ENCODE measurements around the gene CNTNAP2. TPM values are rescaled to one million over a fixed set of nuclear protein-coding genes. Genes with fewer than 3 reads are reported as not detected.
A peak's percentile ranks its signal among the peaks of the same experiment; 100 is the strongest.

CNTNAP2 gene
- total and polyA plus RNA-seq, 2 donors, result 5.1 to 10.3 TPM

- WGBS, result 66% methylated on average over 6 of the region's 6 CpGs
- no peak for DNase-seq (ENCODE audit: low read depth in 6 of 9, low spot score in 9 of 9)
- H3K9me3 ChIP-seq (ENCODE audit: control insufficient read depth in 2 of 2, insufficient read depth in 1 of 2, low read length in 1 of 2), result no peaks in the 10 kb centered on the region
Measured at GRCh38 chr7:147759327-147759943, 1642.8 kb downstream of the CNTNAP2 start.

GRCh38 chr7:147765301-147765700 is 1648.7 kb downstream of the CNTNAP2 start:
- no peak for DNase-seq (ENCODE audit: low read depth in 6 of 9, low spot score in 9 of 9)
- H3K9me3 ChIP-seq (ENCODE audit: control insufficient read depth in 2 of 2, insufficient read depth in 1 of 2, low read length in 1 of 2), result no peaks in the 10 kb centered on the region

More at GRCh38 chr7:147759327-147759943, 1642.8 kb downstream of the CNTNAP2 start:
- Histone ChIP-seq H3K27me3 (ENCODE audit: control insufficient read depth in 2 of 2, insufficient read depth in 1 of 2, low read length in 1 of 2) (no peaks in the 10 kb centered on the region), H3K4me3 (ENCODE audit: low read length in 2 of 2) (no peak overlapping the region), H3K36me3 (ENCODE audit: control insufficient read depth in 2 of 2, insufficient read depth in 2 of 2, low read length in 1 of 2) (no peaks in the 10 kb centered on the region), H3K27ac (ENCODE audit: low read depth in 1 of 2, low read length in 1 of 2) (no peak overlapping the region), H3K4me1 (ENCODE audit: control insufficient read depth in 2 of 2, insufficient read depth in 2 of 2, low read length in 2 of 2) (no peaks in the 10 kb centered on the region)

GRCh38 chr7:147771344-147771743 is 1654.7 kb downstream of the CNTNAP2 start:
- Histone ChIP-seq H3K27ac (ENCODE audit: low read depth in 1 of 2, low read length in 1 of 2) (no peak overlapping the region), H3K9me3 (ENCODE audit: control insufficient read depth in 2 of 2, insufficient read depth in 1 of 2, low read length in 1 of 2) (no peaks in the 10 kb centered on the region), H3K4me1 (ENCODE audit: control insufficient read depth in 2 of 2, insufficient read depth in 2 of 2, low read length in 2 of 2) (no peaks in the 10 kb centered on the region), H3K4me3 (ENCODE audit: low read length in 2 of 2) (no peak overlapping the region), H3K36me3 (ENCODE audit: control insufficient read depth in 2 of 2, insufficient read depth in 2 of 2, low read length in 1 of 2) (no peaks in the 10 kb centered on the region), H3K27me3 (ENCODE audit: control insufficient read depth in 2 of 2, insufficient read depth in 1 of 2, low read length in 1 of 2) (no peaks in the 10 kb centered on the region)
- 60% methylated on average over 3 of the region's 3 CpGs for WGBS
- peak in 3 of 9 donors; percentile 1 to 31 (median 2) for DNase-seq (ENCODE audit: low read depth in 6 of 9, low spot score in 9 of 9)

More at GRCh38 chr7:147765301-147765700, 1648.7 kb downstream of the CNTNAP2 start:
- Histone ChIP-seq H3K36me3 (ENCODE audit: control insufficient read depth in 2 of 2, insufficient read depth in 2 of 2, low read length in 1 of 2) (no peaks in the 10 kb centered on the region), H3K4me3 (ENCODE audit: low read length in 2 of 2) (no peak overlapping the region), H3K27me3 (ENCODE audit: control insufficient read depth in 2 of 2, insufficient read depth in 1 of 2, low read length in 1 of 2) (no peaks in the 10 kb centered on the region), H3K27ac (ENCODE audit: low read depth in 1 of 2, low read length in 1 of 2) (no peak overlapping the region), H3K4me1 (ENCODE audit: control insufficient read depth in 2 of 2, insufficient read depth in 2 of 2, low read length in 2 of 2) (no peaks in the 10 kb centered on the region)
- 98% methylated on average over 4 of the region's 4 CpGs for WGBS

GRCh38 chr7:147774461-147774860 is 1657.9 kb downstream of the CNTNAP2 start:
- Histone ChIP-seq H3K27me3 (ENCODE audit: control insufficient read depth in 2 of 2, insufficient read depth in 1 of 2, low read length in 1 of 2) (no peaks in the 10 kb centered on the region), H3K36me3 (ENCODE audit: control insufficient read depth in 2 of 2, insufficient read depth in 2 of 2, low read length in 1 of 2) (no peaks in the 10 kb centered on the region), H3K4me1 (ENCODE audit: control insufficient read depth in 2 of 2, insufficient read depth in 2 of 2, low read length in 2 of 2) (no peaks in the 10 kb centered on the region), H3K4me3 (ENCODE audit: low read length in 2 of 2) (no peak overlapping the region), H3K9me3 (ENCODE audit: control insufficient read depth in 2 of 2, insufficient read depth in 1 of 2, low read length in 1 of 2) (no peaks in the 10 kb centered on the region), H3K27ac (ENCODE audit: low read depth in 1 of 2, low read length in 1 of 2) (no peak overlapping the region)
- WGBS, result 97% methylated on average over 2 of the region's 2 CpGs
- DNase-seq (ENCODE audit: low read depth in 6 of 9, low spot score in 9 of 9), result no peak

GRCh38 chr7:147775516-147776284 is 1659.1 kb downstream of the CNTNAP2 start:
- WGBS, result 76% methylated on average over 1 of the region's 1 CpG
- H3K36me3 ChIP-seq (ENCODE audit: control insufficient read depth in 2 of 2, insufficient read depth in 2 of 2, low read length in 1 of 2), result no peaks in the 10 kb centered on the region
- H3K4me1 ChIP-seq (ENCODE audit: control insufficient read depth in 2 of 2, insufficient read depth in 2 of 2, low read length in 2 of 2), result no peaks in the 10 kb centered on the region
- no peak for DNase-seq (ENCODE audit: low read depth in 6 of 9, low spot score in 9 of 9)
- H3K9me3 ChIP-seq (ENCODE audit: control insufficient read depth in 2 of 2, insufficient read depth in 1 of 2, low read length in 1 of 2), result no peaks in the 10 kb centered on the region
- H3K4me3 ChIP-seq (ENCODE audit: low read length in 2 of 2), result no peak overlapping the region
- H3K27ac ChIP-seq (ENCODE audit: low read depth in 1 of 2, low read length in 1 of 2), result no peak overlapping the region
- H3K27me3 ChIP-seq (ENCODE audit: control insufficient read depth in 2 of 2, insufficient read depth in 1 of 2, low read length in 1 of 2), result no peaks in the 10 kb centered on the region

GRCh38 chr7:147777309-147777708 is 1660.7 kb downstream of the CNTNAP2 start:
- no peaks in the 10 kb centered on the region for H3K4me1 ChIP-seq (ENCODE audit: control insufficient read depth in 2 of 2, insufficient read depth in 2 of 2, low read length in 2 of 2)
- no peaks in the 10 kb centered on the region for H3K27me3 ChIP-seq (ENCODE audit: control insufficient read depth in 2 of 2, insufficient read depth in 1 of 2, low read length in 1 of 2)
- WGBS, result 94% methylated on average over 3 of the region's 3 CpGs
- no peak overlapping the region for H3K27ac ChIP-seq (ENCODE audit: low read depth in 1 of 2, low read length in 1 of 2)
- DNase-seq (ENCODE audit: low read depth in 6 of 9, low spot score in 9 of 9), result no peak
- no peaks in the 10 kb centered on the region for H3K36me3 ChIP-seq (ENCODE audit: control insufficient read depth in 2 of 2, insufficient read depth in 2 of 2, low read length in 1 of 2)
- no peak overlapping the region for H3K4me3 ChIP-seq (ENCODE audit: low read length in 2 of 2)
- no peaks in the 10 kb centered on the region for H3K9me3 ChIP-seq (ENCODE audit: control insufficient read depth in 2 of 2, insufficient read depth in 1 of 2, low read length in 1 of 2)

GRCh38 chr7:147779949-147780348 is 1663.3 kb downstream of the CNTNAP2 start:
- no peaks in the 10 kb centered on the region for H3K9me3 ChIP-seq (ENCODE audit: control insufficient read depth in 2 of 2, insufficient read depth in 1 of 2, low read length in 1 of 2)
- H3K36me3 ChIP-seq (ENCODE audit: control insufficient read depth in 2 of 2, insufficient read depth in 2 of 2, low read length in 1 of 2), result no peaks in the 10 kb centered on the region
- H3K27me3 ChIP-seq (ENCODE audit: control insufficient read depth in 2 of 2, insufficient read depth in 1 of 2, low read length in 1 of 2), result no peaks in the 10 kb centered on the region
- H3K4me3 ChIP-seq (ENCODE audit: low read length in 2 of 2), result no peak overlapping the region
- WGBS, result 96% methylated on average over 3 of the region's 3 CpGs
- DNase-seq (ENCODE audit: low read depth in 6 of 9, low spot score in 9 of 9), result no peak
- no peak overlapping the region for H3K27ac ChIP-seq (ENCODE audit: low read depth in 1 of 2, low read length in 1 of 2)
- H3K4me1 ChIP-seq (ENCODE audit: control insufficient read depth in 2 of 2, insufficient read depth in 2 of 2, low read length in 2 of 2), result no peaks in the 10 kb centered on the region

- Histone ChIP-seq H3K27ac (ENCODE audit: low read depth in 1 of 2, low read length in 1 of 2) (no peak overlapping the region), H3K36me3 (ENCODE audit: control insufficient read depth in 2 of 2, insufficient read depth in 2 of 2, low read length in 1 of 2) (no peaks in the 10 kb centered on the region), H3K9me3 (ENCODE audit: control insufficient read depth in 2 of 2, insufficient read depth in 1 of 2, low read length in 1 of 2) (no peaks in the 10 kb centered on the region), H3K27me3 (ENCODE audit: control insufficient read depth in 2 of 2, insufficient read depth in 1 of 2, low read length in 1 of 2) (no peaks in the 10 kb centered on the region), H3K4me3 (ENCODE audit: low read length in 2 of 2) (no peak overlapping the region), H3K4me1 (ENCODE audit: control insufficient read depth in 2 of 2, insufficient read depth in 2 of 2, low read length in 2 of 2) (no peaks in the 10 kb centered on the region)
- no peak for DNase-seq (ENCODE audit: low read depth in 6 of 9, low spot score in 9 of 9)
- WGBS, result 65% methylated on average over 5 of the region's 5 CpGs
Measured at GRCh38 chr7:147796581-147796980, 1680.0 kb downstream of the CNTNAP2 start.

GRCh38 chr7:147798001-147798400 is 1681.4 kb downstream of the CNTNAP2 start:
- Histone ChIP-seq H3K9me3 (ENCODE audit: control insufficient read depth in 2 of 2, insufficient read depth in 1 of 2, low read length in 1 of 2) (no peaks in the 10 kb centered on the region), H3K36me3 (ENCODE audit: control insufficient read depth in 2 of 2, insufficient read depth in 2 of 2, low read length in 1 of 2) (no peaks in the 10 kb centered on the region), H3K4me1 (ENCODE audit: control insufficient read depth in 2 of 2, insufficient read depth in 2 of 2, low read length in 2 of 2) (no peaks in the 10 kb centered on the region), H3K4me3 (ENCODE audit: low read length in 2 of 2) (no peak overlapping the region), H3K27ac (ENCODE audit: low read depth in 1 of 2, low read length in 1 of 2) (no peak overlapping the region), H3K27me3 (ENCODE audit: control insufficient read depth in 2 of 2, insufficient read depth in 1 of 2, low read length in 1 of 2) (no peaks in the 10 kb centered on the region)
- 92% methylated on average over 5 of the region's 5 CpGs for WGBS
- DNase-seq (ENCODE audit: low read depth in 6 of 9, low spot score in 9 of 9), result no peak
